CD4-positive, alpha-beta T cell treated with Interleukin-2 at 100 ng/mL for 4 hours (primary cell): Measurements from ENCODE around the gene PCNX4.
A peak's percentile ranks its signal among the peaks of the same experiment; 100 is the strongest.
"Not testable (repeated sequence)": the region's sequence is repeated elsewhere in the genome, so short reads cannot be mapped to it uniquely, and the experiment has no call there.

Experiments
- DNase-seq: peaks from one replicate; pipeline ENCODE4 v3.0.0-alpha.2; 2020; ENCODE audit warnings: low spot score

Gene PCNX4

GRCh38 chr14:60091550-60092525 is at the start of gene PCNX4:
Gene PCNX4, plus strand, starts transcription at chr14:60091923. Its CDS starts 15,716 bp downstream, at chr14:60107639.
- peak; percentile 94 for DNase-seq

DNA sequence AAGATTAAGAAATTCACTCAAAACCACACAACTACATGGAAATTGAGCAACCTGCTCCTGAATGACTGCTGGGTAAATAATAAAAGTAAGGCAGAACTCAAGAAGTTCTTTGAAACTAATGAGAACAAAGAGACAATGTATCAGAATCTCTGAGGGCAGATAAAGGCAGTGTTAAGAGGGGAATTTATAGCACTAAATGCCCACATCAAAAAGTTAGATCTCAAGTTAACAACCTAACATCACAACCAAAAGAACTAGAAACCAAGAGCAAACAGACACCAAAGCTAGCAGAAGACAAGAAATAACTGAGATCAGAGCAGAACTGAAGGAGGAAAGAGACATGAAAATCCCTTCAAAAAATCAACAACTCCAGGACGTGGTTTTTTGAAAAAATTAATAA is 43.7 kb upstream of the PCNX4 start:
- DNase-seq, result not testable (repeated sequence)

DNA sequence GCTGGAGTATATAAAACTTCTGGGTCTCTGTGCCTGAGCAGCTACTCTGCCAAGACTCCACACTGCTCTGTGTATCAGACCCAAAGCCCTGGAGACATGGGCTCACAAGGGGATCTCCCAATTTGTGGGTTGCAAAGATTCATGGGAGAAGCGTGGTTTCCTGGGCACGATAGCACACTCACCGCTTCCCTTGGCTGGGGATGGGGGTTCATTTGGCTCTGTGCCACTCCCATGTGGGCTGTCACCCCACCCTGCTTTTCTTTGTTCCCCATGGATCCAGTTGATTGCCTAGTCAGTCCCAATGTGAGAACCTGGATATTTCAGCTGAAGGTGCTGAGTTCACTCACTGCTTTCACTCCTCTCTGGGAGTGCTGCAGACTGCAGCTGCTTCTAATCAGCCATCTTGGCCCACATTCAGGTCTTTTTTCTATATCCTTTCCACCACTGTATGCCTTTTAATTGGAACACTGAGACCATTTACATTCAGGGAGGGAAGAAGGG is 40.0 kb upstream of the PCNX4 start:
- peak; percentile 8 for DNase-seq

GRCh38 chr14:60058087-60058486 is 33.6 kb upstream of the PCNX4 start:
- no peak for DNase-seq

GRCh38 chr14:60061371-60061770 is 30.4 kb upstream of the PCNX4 start:
- no peak for DNase-seq

DNA sequence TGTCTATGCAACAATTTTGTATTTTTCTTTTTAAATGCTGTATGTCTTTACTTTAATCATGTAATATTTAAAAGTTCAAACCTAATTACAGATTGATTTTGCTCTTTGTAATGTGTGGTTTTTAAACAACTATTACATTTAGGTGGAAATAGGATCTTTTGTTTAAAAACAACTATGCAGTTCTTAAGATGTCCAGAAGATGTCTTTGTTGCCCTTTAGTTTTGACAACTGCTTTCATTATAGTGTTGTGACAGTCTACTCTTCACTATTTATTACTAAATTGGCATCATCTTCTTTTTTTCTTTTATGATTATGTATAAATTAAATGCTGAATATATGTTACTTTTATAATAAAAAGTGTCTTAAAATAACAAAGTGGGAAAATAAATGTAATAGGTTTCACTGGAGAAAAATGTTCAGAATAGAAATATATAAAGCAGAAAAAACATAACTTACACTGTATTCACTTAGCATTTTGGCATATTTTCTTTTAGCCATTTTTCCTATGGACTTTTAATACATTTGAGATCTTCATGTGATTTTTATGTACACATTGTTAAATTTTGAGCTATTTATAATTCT is 27.1 kb upstream of the PCNX4 start:
- DNase-seq, result peak; percentile 48

DNA sequence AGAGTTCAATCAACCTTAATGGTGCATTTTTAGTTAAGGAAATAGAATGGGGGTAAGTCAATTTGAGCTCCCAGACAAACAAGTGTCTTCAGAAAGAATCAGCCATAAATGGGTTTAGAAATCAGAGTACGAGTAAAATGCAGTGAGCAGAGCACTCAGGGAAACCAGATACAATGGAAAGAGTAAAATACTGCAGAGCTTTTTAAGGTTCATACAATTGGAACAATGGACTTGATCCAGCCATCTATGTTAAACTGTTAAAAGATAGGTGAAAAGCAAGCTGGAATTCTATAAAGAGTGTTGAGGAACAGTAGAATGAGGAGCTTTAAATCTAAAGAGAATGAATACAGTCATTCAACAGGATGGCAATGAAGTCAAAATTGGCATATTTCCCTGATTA is 23.8 kb upstream of the PCNX4 start:
- DNase-seq, result no peak

DNA sequence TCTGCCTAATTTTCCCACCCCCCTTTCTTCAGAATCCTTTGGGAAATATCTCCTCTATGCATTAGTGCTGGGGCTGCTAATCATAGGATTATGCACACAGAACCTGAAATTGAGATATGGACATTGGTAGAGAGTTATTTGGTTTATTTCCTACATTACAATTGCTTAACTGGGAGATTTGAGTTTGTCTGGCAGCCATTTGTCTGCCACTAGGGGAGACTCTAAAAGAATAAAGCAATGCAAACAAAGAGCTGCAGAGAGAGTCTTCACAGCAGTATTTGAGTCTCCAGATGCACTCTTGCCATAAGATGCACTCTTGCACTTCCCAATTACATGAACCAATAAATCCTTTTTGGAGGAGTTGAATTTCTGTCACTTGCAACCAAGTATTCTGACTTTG is 12.0 kb upstream of the PCNX4 start:
- no peak for DNase-seq

DNA sequence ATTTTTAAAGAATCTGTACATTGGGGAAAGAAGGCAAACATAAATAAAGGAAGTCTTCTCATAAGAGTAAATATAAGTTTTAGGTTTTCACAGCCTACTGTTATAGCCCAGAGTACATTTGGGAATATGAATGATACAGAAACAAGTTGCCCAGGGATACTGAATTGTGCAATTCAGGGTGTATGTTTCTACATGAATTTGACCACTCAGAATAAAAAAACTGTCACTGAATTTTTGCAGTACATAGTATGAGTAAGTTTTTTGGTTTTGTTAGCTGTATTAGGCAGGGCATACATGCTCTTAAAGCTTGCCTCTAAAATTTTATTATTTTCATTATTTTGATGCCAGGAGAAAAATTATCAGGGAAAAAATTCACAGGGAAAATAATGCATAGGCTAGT is 6.6 kb upstream of the PCNX4 start:
- no peak for DNase-seq

- DNase-seq, result no peak
These were observed 6.0 kb upstream of the PCNX4 start for GRCh38 chr14:60085693-60086092.

DNA sequence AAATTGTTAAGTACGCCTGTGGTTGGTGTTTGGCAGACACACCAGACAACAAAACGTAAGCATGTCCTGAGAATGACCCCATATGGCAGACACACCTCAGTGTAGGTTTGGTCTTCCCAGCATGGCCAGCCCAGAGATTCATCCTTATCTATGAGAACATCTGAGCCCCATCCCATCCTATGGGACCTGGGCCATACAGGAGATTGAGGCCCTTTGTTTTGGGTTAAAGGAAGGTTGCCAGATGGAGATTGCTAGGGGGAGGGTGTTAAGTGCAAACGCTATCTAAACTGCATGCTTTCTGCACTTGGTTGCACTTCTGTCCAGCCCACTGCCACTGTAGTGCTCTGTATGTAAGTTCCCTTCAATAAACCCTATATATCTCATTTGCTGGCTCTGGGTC is 4.1 kb upstream of the PCNX4 start:
- DNase-seq, result no peak

DNA sequence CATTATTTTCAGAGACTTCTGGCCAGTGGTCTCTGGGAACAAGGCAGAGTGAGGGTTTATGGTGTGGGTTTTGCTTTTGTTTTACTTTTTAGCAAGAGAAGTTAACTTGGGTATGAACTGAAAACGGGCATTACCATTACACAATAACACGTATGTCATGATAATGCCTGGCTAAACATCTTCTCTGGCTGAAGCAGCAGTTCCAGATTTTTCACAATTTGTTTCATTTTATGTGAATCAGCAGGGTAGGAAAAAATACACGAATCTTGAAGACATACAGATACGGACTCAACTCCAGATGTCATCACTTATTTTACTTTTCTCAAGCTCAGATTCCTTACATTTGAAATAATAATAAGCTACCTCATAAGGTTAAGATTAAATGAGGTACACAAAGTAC is 2.5 kb upstream of the PCNX4 start:
- no peak for DNase-seq

- DNase-seq, result peak; percentile 22
These were observed 731 bp upstream of the PCNX4 start for GRCh38 chr14:60090864-60091519.

DNA sequence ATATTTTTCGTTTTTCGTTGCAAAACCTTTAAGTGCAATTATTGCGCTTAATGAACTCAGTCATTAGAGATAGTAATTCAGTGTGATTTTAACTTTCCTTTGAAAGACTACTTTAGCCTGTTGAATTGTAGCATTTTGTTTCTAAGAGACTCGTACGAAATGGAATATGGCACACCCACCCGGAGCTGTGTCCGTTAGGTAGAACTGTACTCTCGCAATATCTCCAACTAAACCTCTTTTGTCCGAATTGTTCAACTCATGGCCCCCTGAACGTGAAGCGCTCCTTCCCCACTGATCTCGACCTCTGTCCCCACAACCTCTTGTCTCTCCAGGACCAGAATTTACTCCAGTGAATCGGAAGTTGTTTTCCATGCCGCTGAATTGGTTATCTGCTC is 800 bp downstream of the PCNX4 start:
- DNase-seq, result peak; percentile 13

GRCh38 chr14:60093080-60093479 is 1.4 kb downstream of the PCNX4 start:
- DNase-seq, result no peak

DNA sequence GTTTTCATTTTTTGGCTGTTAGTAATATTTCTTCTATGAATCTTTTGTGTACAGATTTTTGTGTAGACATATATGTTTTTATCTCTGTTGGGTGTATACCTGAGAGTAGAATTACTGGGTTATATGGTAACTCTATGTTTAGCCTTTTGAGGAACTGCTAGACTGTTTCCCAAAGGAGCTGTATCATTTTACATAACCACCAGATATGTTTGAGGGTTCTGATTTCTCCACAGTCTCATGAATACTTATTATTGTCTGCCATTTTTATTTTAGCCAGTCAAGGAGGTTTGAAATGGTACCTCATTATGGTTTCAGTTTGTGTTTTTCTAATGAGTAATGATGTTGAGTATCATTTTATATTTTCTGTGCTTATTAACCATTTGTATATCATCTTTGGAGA is 1.9 kb downstream of the PCNX4 start:
- DNase-seq, result no peak

GRCh38 chr14:60094306-60094897 is 2.7 kb downstream of the PCNX4 start:
- peak; percentile 11 for DNase-seq

DNA sequence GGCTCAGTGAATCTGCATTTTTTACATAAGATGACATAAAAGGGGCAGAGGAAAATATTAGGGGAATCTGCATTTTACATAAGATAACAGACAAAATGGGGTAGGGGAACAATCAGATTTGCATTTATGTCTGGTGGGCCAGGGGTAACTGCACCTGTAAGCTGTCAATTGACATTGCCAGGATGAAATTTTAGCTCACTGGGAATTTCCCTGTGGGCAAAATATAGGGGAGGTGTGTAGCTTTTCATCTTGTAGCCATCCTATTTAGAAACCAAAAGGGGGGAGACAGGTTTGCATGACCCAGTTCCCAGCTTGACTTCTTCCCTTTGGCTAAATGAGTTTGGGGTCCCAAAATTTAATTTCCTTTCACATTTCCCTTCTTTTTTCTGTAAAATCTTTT is 3.5 kb downstream of the PCNX4 start:
- DNase-seq, result no peak

- DNase-seq, result no peak
These were observed 4.2 kb downstream of the PCNX4 start for GRCh38 chr14:60095781-60096450.

GRCh38 chr14:60097974-60098373 is 6.3 kb downstream of the PCNX4 start:
- no peak for DNase-seq

GRCh38 chr14:60099855-60100254 is 8.1 kb downstream of the PCNX4 start:
- not testable (repeated sequence) for DNase-seq

- no peak for DNase-seq
These were observed 10.1 kb downstream of the PCNX4 start for GRCh38 chr14:60101786-60102185.
